ENCODE results near the gene TLE4.

DNA sequence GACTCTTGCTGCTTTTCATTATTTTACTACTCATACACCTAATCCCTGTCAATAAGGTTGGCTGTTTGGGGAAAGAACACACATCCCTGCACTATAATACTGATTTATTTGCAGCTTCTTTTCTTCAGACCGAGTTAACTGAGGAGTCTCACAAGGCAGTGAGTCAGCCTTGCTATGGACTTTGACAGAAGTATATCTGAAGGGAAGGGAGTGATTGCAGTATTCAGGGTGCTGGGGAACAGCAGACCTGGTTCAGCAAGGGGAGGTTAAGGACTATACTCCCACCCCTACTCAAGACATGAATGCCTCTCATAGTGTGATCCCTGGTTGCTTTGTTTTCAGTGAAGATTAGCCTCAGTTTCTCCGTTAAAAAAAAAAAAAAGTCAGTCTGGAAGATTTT lies 99.8 kb downstream of the TLE4 start:
- TF ChIP-seq, protein P1, sequence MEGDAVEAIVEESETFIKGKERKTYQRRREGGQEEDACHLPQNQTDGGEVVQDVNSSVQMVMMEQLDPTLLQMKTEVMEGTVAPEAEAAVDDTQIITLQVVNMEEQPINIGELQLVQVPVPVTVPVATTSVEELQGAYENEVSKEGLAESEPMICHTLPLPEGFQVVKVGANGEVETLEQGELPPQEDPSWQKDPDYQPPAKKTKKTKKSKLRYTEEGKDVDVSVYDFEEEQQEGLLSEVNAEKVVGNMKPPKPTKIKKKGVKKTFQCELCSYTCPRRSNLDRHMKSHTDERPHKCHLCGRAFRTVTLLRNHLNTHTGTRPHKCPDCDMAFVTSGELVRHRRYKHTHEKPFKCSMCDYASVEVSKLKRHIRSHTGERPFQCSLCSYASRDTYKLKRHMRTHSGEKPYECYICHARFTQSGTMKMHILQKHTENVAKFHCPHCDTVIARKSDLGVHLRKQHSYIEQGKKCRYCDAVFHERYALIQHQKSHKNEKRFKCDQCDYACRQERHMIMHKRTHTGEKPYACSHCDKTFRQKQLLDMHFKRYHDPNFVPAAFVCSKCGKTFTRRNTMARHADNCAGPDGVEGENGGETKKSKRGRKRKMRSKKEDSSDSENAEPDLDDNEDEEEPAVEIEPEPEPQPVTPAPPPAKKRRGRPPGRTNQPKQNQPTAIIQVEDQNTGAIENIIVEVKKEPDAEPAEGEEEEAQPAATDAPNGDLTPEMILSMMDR (IDR thresholded peaks at IDR 0.05), result no peak
- TF ChIP-seq POLR2A (IDR thresholded peaks at IDR 0.05) (no peak), POLR2AphosphoS5 (IDR thresholded peaks at IDR 0.05) (no peak)

All from breast epithelium (tissue), 3 donors.